MV-4-11 (cell line): ENCODE results near the gene SLC13A1.
"Not testable (repeated sequence)": the region's sequence is repeated elsewhere in the genome, so short reads cannot be mapped to it uniquely, and the experiment has no call there.

Experiments
- DNase-seq: peaks from one replicate; lab custom pipeline; 2025; lab: John Stamatoyannopoulos, UW

The SLC13A1 gene

GRCh38 chr7:123199883-123200282, at the start of gene SLC13A1:
TSS of gene SLC13A1 (minus strand) at chr7:123199969. CDS start at chr7:123199946, 23 bp downstream.
- no peak for DNase-seq

DNA sequence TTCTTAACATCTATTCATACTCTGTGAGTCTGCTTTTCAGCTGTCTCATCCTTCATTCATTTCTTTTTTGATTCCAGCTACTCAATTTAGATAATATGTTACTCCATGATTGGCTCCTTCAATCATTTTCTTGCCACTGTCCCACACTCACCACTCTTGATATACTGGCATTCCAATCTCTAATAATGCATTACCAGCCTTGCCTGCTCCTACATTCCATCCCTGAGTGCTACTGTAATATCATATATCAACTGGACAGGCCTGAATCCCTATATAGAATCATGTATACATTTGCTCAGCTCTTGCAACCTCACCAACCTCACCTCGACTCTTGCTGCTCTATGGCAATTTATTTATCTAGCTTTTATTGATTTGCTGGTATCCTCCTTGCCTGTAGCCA, 45.0 kb upstream of the SLC13A1 start:
- no peak for DNase-seq

DNA sequence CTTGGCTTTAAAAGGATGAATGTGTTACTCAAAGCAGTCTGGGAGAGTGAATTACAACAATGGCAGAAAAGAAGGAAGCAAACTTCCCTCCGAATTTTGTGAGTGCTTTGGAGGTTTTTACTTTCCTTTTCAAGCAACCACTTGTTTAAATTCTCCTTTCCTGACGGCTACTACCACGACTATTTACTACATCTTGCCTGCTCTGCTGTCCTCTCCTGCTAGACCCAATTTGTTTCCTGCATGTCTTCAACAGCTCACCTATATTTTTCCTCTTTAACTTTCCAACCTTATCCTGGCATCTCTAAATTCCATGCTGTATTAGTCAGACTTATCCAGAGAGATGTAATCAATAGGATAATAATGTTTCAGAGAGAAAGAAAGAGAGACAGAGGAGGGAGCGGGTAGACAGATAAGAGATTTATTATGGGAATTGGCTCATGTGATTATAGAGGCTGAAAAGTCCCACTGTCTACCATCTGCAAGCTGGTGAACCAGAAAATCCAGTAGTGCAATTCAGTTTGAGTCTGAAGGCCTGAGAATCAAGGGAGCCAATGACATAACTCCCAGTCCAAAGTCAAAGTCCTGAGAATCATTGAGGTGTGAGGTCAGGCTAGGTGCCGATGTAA, 42.8 kb upstream of the SLC13A1 start:
- DNase-seq, result no peak

GRCh38 chr7:123241809-123242208, 42.0 kb upstream of the SLC13A1 start:
- DNase-seq, result no peak

- no peak for DNase-seq
Observed at GRCh38 chr7:123231021-123232000, 31.5 kb upstream of the SLC13A1 start.

- DNase-seq, result no peak
Observed at GRCh38 chr7:123230603-123231002, 30.8 kb upstream of the SLC13A1 start.

DNA sequence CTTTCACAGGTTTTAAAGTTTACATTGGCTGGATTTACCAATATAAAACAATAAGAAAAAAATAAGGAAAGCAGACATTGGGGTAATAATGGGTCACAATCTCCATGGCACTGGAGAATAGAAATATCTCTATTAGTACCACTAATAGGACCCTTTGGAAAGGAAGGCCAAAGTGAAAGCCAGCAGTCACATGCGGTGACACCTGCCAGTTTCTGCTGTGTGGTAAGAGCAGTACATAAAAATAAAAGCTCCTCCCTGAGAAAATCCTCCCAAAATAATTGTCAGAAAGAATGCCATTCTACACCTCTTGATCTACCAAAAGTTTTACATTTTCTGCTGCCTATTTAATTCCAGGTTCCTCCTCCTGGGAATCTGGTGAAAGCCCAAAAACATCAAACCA, 30.4 kb upstream of the SLC13A1 start:
- DNase-seq, result no peak

DNA sequence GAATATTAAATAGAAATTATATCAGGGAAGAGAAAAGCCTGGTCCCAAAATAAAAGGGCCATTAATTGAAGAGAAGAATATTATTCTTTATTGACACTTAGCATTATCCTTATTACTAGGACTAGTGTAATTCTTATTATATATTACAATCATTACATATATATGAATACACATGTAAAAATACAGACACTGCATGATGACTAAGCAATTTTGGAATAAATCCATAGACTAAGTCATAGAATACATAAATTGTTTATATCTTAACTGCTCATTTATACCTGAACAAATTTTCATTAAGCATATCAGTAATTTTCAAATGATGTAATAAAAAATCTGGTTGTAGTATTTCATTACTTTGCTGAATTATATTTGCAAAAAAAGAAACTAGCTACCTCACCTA, 29.7 kb upstream of the SLC13A1 start:
- no peak for DNase-seq

DNA sequence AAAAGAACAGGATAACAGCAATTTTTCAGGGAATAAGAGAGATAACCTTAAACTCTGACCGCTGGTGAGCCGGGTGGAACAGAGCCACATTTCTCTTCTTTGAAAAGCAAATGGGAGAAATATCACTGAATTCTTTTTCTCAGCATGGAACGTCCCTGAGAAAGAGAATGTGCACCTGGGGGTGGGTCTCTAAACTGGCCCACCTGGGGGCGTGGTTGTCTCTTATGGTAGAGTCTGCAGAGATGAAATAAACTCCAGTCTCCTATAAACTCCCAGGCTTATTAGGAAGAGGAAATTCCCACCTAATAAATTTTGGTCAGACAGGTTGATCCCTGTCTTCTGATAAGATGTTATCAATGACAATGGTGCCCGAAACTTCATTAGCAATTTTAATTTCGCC, 27.9 kb upstream of the SLC13A1 start:
- not testable (repeated sequence) for DNase-seq

GRCh38 chr7:123220396-123220795, 20.6 kb upstream of the SLC13A1 start:
- no peak for DNase-seq

GRCh38 chr7:123218866-123219265, 19.1 kb upstream of the SLC13A1 start:
- DNase-seq, result no peak

DNA sequence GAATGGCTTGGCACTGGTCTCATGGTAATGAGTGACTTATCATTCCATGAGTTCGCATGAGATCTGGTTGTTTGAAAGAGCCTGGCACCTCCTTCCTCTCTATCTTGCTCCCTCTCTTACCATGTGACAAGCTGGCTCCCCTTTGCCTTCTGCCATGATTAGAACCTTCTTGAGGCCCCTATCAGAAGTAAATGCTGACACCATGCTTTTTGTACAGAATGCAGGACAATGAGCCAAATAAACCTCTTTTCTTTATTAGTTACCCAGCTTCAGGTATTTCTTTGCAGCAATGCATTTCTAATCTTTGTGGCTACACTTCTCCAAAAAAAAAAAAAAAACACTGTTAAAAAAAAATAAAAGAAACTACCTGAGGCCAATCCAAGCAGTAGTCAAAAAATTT, 17.1 kb upstream of the SLC13A1 start:
- no peak for DNase-seq

- no peak for DNase-seq
Observed at GRCh38 chr7:123215350-123215749, 15.6 kb upstream of the SLC13A1 start.

DNA sequence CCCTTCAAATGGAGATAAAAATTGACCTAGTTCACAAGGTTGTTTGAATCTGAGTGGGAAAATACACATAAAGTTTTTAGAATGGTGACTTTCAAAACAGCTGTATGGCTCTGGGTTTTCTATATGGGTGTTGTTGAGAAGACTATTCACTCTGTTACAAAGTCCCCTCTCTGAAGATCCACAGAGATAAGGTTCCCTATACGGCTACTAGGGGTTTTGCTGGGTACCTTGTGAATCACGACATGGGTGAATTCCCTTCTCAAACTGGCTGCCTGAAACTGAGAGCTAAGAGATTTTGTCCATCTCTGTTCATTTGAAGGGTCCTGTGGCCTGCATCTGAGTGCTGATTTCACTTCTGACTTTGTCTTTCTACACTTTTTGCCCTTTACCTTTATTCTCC, 11.8 kb upstream of the SLC13A1 start:
- no peak for DNase-seq

DNA sequence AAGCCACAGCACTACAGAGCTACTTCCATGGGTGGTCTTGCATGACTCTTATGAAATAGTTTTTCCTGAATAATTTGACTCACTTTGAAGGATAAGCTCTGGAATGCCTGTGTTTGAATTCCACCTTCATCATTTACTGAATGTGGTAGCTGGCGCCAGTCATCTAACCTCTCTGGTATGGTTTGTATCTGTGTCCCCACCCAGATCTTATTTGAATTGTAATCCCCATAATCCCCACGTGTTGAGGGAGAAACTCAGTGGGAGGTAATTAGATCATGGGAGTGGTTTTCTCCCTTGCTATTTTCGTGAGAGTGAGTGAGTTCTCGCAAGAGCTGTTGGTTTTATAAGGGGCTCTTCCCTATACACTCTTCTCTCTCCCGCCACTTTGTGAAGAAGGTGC, 11.2 kb upstream of the SLC13A1 start:
- no peak for DNase-seq

- DNase-seq, result no peak
Observed at GRCh38 chr7:123209786-123210185, 10.0 kb upstream of the SLC13A1 start.

DNA sequence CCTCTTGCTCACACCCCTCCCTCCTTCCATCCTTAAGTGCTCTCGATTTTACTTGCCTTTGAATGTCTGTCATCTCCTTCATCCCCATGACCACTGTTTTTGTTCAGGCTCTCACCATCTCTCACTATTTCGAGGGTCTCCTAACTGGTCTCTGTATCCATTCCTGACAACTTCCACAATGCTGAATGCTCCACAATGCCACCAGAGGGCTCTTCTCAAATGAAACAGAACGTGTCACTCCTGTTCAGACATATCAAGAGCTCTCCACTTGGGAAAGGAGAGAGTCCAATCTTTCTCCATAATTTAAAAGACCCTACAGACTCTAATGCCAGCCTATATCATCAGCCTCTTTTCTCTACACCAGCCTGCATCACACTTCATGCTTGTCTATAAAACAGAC, 9.0 kb upstream of the SLC13A1 start:
- no peak for DNase-seq

- no peak for DNase-seq
Observed at GRCh38 chr7:123204206-123204835, 4.6 kb upstream of the SLC13A1 start.

GRCh38 chr7:123201901-123202300, 2.1 kb upstream of the SLC13A1 start:
- no peak for DNase-seq

GRCh38 chr7:123198668-123199652, 809 bp downstream of the SLC13A1 start:
- no peak for DNase-seq

DNA sequence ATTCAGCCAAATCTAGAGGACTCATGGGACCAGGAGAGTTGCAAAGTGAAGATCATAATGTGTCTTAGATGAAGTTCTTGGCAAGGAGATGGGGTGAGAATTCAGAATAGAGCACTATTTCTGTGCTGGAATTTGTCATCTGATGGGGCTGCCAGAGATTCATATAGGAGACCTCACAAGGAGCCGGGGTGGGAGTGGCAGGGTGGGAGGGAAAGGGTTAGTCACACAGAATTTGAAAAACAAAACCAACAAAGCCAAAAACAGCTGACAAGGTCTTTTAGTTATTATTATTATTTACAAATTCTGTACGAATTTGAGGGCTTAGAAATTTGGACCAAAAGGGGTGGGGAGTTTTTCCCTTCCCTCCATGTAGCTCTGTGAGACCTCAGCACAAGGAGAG, 1.7 kb downstream of the SLC13A1 start:
- no peak for DNase-seq

DNA sequence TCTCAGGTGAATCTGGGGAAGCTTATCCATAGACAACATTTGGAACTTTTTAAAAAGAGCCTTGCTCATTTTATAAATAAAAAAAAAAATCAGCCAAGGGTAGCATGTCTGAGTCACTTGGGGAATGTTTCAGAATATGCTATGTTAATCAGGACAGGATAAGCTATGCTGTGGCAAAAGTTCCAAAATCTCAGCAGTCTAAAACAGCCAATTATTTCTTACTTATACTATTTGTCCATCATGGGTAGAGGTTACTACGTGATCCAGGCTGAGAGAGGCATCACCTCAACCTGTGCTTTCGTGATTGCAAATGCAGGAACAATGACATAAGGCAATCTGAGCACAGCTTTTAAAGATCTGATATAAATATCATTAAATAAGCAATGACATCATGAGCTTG, 6.5 kb downstream of the SLC13A1 start:
- no peak for DNase-seq
